ENCODE results near the gene SLC13A5. TPM values are rescaled to one million over a fixed set of nuclear protein-coding genes. Genes with fewer than 3 reads are reported as not detected.

Gene SLC13A5
- polyA plus RNA-seq, 1 of the 3 experiments (the other 2 are of a cell fraction): not detected

- TF ChIP-seq EZH2phosphoT487 (IDR thresholded peaks at IDR 0.05; ENCODE audit: borderline replicate concordance, low read depth): no peak
- no peak for TF ChIP-seq SMC3 (IDR thresholded peaks at IDR 0.05; ENCODE audit: low read depth, low read length)
- TF ChIP-seq GATA2 (CRISPR knock-in tag; IDR thresholded peaks at IDR 0.05): no peak
- TF ChIP-seq GABPA (IDR thresholded peaks at IDR 0.05; ENCODE audit: low read depth): no peak
- no peak for TF ChIP-seq RCOR1 (IDR thresholded peaks at IDR 0.05; ENCODE audit: low read length)
- no peak overlapping the region for H3K4me2 ChIP-seq
- no peaks in the 10 kb centered on the region for H3K79me2 ChIP-seq (ENCODE audit: insufficient read depth)
- no peak overlapping the region for H3K4me3 ChIP-seq (ENCODE audit: low read depth in 2 of 2, low read length in 1 of 2)
- H3K9me2 ChIP-seq: no peaks in the 10 kb centered on the region
- no peak overlapping the region for H3K9ac ChIP-seq
- POLR2A ChIA-PET: no interaction called here
- H3K27me3 ChIP-seq (ENCODE audit: insufficient read depth): peaks cover 86% of the 10 kb centered on the region
- H2AFZ ChIP-seq (ENCODE audit: low read depth): no peak overlapping the region
- H3K4me1 ChIP-seq (ENCODE audit: control insufficient read depth in 1 of 2, insufficient read depth in 2 of 2, low read depth in 1 of 2, low read length in 1 of 2): no peaks in the 10 kb centered on the region
- DNase-seq: no peak
- CTCF ChIA-PET: interaction anchor here (0.8 to 1.8 kb wide), 2 partner anchors 10 to 25 kb away, joined by 3 to 12 read pairs; no protein-coding TSS in a partner anchor
- no peak overlapping the region for H3K27ac ChIP-seq (ENCODE audit: low read depth in 2 of 2, low read length in 1 of 2)
- no peaks in the 10 kb centered on the region for H4K20me1 ChIP-seq (ENCODE audit: insufficient read depth)
- no peaks in the 10 kb centered on the region for H3K9me3 ChIP-seq
- no peaks in the 10 kb centered on the region for H3K36me3 ChIP-seq (replicated peaks in 1 of 2; ENCODE audit: control insufficient read depth in 1 of 2, insufficient read depth in 2 of 2, low read length in 1 of 2)
- WGBS (ENCODE audit: low lambda C conversion rate): 16% methylated on average over 3 of the region's 6 CpGs
- H3F3A ChIP-seq (replicated peaks; ENCODE audit: insufficient read depth): no peaks in the 10 kb centered on the region
Observed at GRCh38 chr17:6676802-6677157, 36.4 kb downstream of the SLC13A5 start.

- POLR2A ChIA-PET: no interaction called here
- Histone ChIP-seq H3K4me3 (ENCODE audit: low read depth in 2 of 2, low read length in 1 of 2) (no peak overlapping the region), H3K9me3 (no peaks in the 10 kb centered on the region), H3K9ac (no peak overlapping the region), H3K27me3 (ENCODE audit: insufficient read depth) (peaks cover 81% of the 10 kb centered on the region), H3F3A (replicated peaks; ENCODE audit: insufficient read depth) (no peaks in the 10 kb centered on the region), H4K20me1 (ENCODE audit: insufficient read depth) (no peaks in the 10 kb centered on the region), H3K4me1 (ENCODE audit: control insufficient read depth in 1 of 2, insufficient read depth in 2 of 2, low read depth in 1 of 2, low read length in 1 of 2) (no peaks in the 10 kb centered on the region), H3K27ac (ENCODE audit: low read depth in 2 of 2, low read length in 1 of 2) (no peak overlapping the region), H3K36me3 (replicated peaks in 1 of 2; ENCODE audit: control insufficient read depth in 1 of 2, insufficient read depth in 2 of 2, low read length in 1 of 2) (no peaks in the 10 kb centered on the region), H2AFZ (ENCODE audit: low read depth) (no peak overlapping the region), H3K4me2 (no peak overlapping the region), H3K79me2 (ENCODE audit: insufficient read depth) (no peaks in the 10 kb centered on the region), H3K9me2 (no peaks in the 10 kb centered on the region)
- 38% methylated on average over 6 of the region's 11 CpGs for WGBS (ENCODE audit: low lambda C conversion rate)
- DNase-seq: no peak
- CTCF ChIA-PET: interaction anchor here (1.4 kb wide), 1 partner anchor 9 kb away, joined by 6 read pairs; no protein-coding TSS in a partner anchor
- TF ChIP-seq NRF1 (IDR thresholded peaks at IDR 0.05; ENCODE audit: low read depth, low read length): no peak
- TF ChIP-seq, protein P1, sequence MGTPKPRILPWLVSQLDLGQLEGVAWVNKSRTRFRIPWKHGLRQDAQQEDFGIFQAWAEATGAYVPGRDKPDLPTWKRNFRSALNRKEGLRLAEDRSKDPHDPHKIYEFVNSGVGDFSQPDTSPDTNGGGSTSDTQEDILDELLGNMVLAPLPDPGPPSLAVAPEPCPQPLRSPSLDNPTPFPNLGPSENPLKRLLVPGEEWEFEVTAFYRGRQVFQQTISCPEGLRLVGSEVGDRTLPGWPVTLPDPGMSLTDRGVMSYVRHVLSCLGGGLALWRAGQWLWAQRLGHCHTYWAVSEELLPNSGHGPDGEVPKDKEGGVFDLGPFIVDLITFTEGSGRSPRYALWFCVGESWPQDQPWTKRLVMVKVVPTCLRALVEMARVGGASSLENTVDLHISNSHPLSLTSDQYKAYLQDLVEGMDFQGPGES (IDR thresholded peaks at IDR 0.05; ENCODE audit: low read depth, low read length): no peak
- TF ChIP-seq, protein P2, sequence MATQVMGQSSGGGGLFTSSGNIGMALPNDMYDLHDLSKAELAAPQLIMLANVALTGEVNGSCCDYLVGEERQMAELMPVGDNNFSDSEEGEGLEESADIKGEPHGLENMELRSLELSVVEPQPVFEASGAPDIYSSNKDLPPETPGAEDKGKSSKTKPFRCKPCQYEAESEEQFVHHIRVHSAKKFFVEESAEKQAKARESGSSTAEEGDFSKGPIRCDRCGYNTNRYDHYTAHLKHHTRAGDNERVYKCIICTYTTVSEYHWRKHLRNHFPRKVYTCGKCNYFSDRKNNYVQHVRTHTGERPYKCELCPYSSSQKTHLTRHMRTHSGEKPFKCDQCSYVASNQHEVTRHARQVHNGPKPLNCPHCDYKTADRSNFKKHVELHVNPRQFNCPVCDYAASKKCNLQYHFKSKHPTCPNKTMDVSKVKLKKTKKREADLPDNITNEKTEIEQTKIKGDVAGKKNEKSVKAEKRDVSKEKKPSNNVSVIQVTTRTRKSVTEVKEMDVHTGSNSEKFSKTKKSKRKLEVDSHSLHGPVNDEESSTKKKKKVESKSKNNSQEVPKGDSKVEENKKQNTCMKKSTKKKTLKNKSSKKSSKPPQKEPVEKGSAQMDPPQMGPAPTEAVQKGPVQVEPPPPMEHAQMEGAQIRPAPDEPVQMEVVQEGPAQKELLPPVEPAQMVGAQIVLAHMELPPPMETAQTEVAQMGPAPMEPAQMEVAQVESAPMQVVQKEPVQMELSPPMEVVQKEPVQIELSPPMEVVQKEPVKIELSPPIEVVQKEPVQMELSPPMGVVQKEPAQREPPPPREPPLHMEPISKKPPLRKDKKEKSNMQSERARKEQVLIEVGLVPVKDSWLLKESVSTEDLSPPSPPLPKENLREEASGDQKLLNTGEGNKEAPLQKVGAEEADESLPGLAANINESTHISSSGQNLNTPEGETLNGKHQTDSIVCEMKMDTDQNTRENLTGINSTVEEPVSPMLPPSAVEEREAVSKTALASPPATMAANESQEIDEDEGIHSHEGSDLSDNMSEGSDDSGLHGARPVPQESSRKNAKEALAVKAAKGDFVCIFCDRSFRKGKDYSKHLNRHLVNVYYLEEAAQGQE (IDR thresholded peaks at IDR 0.05; ENCODE audit: low read depth, low read length): no peak
- TF ChIP-seq MEF2A (IDR thresholded peaks at IDR 0.05; ENCODE audit: borderline replicate concordance, low read depth): no peak
- no peak for TF ChIP-seq EP300 (IDR thresholded peaks at IDR 0.05; ENCODE audit: borderline replicate concordance in 1 of 2, low read depth in 1 of 2, low read length in 1 of 2)
- no peak for TF ChIP-seq ZBTB33 (IDR thresholded peaks at IDR 0.05; ENCODE audit: borderline replicate concordance, low read depth)
- TF ChIP-seq GABPA (IDR thresholded peaks at IDR 0.05; ENCODE audit: low read depth): no peak
- TF ChIP-seq RAD21 (IDR thresholded peaks at IDR 0.05; ENCODE audit: low read length): no peak
- TF ChIP-seq, protein P3, sequence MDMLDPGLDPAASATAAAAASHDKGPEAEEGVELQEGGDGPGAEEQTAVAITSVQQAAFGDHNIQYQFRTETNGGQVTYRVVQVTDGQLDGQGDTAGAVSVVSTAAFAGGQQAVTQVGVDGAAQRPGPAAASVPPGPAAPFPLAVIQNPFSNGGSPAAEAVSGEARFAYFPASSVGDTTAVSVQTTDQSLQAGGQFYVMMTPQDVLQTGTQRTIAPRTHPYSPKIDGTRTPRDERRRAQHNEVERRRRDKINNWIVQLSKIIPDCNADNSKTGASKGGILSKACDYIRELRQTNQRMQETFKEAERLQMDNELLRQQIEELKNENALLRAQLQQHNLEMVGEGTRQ (IDR thresholded peaks at IDR 0.05; ENCODE audit: borderline replicate concordance, low read depth, low read length): no peak
- no peak for TF ChIP-seq EZH2phosphoT487 (IDR thresholded peaks at IDR 0.05; ENCODE audit: borderline replicate concordance, low read depth)
- TF ChIP-seq POLR2AphosphoS5 (IDR thresholded peaks at IDR 0.05; ENCODE audit: low read depth, low read length): no peak
- no peak for TF ChIP-seq SMC3 (IDR thresholded peaks at IDR 0.05; ENCODE audit: low read depth, low read length)
- no peak for TF ChIP-seq TAF1 (IDR thresholded peaks at IDR 0.05; ENCODE audit: borderline replicate concordance, low read depth, low read length)
- TF ChIP-seq TCF12 (IDR thresholded peaks at IDR 0.05): no peak
- no peak for TF ChIP-seq FOSL2 (IDR thresholded peaks at IDR 0.05; ENCODE audit: borderline replicate concordance, low read depth)
- TF ChIP-seq FOXJ3 (CRISPR knock-in tag; IDR thresholded peaks at IDR 0.05): no peak
Observed at GRCh38 chr17:6675201-6675825, 37.9 kb downstream of the SLC13A5 start.

All from SK-N-SH (cell line).